ENCODE results near the gene HDHD3. TPM values are rescaled to one million over a fixed set of nuclear protein-coding genes. Genes with fewer than 3 reads are reported as not detected.

The HDHD3 gene
- polyA plus RNA-seq, 1 of the 3 experiments (the other 2 are of a cell fraction): 17.1 TPM

- TF ChIP-seq USF2 (IDR thresholded peaks at IDR 0.05; ENCODE audit: borderline replicate concordance, low read depth, low read length): no peak
- TF ChIP-seq RAD21 (IDR thresholded peaks at IDR 0.05; ENCODE audit: low read length): no peak
- TF ChIP-seq RXRA (IDR thresholded peaks at IDR 0.05; ENCODE audit: borderline replicate concordance, low read depth): no peak
- no peak for TF ChIP-seq EP300 (IDR thresholded peaks at IDR 0.05; ENCODE audit: borderline replicate concordance in 1 of 2, low read depth in 1 of 2, low read length in 1 of 2)
These were observed 16.4 kb downstream of the HDHD3 start (continued) for GRCh38 chr9:113360242-113360842.

- no peak overlapping the region for H3K9ac ChIP-seq
- no peak overlapping the region for H3K27ac ChIP-seq (ENCODE audit: low read depth in 2 of 2, low read length in 1 of 2)
- no peak for DNase-seq
- ChIA-PET CTCF (interaction anchor here (0.7 to 1.4 kb wide), 2 partner anchors 22 to 49 kb away, joined by 3 read pairs; no protein-coding TSS in a partner anchor), POLR2A (no interaction called here)
- no peaks in the 10 kb centered on the region for H3K36me3 ChIP-seq (replicated peaks in 1 of 2; ENCODE audit: control insufficient read depth in 1 of 2, insufficient read depth in 2 of 2, low read length in 1 of 2)
- peaks cover 0 to 8% of the 10 kb centered on the region in 2 experiments; a peak in 1 of 4 replicates for H3K4me1 ChIP-seq (ENCODE audit: control insufficient read depth in 1 of 2, insufficient read depth in 2 of 2, low read depth in 1 of 2, low read length in 1 of 2)
- H2AFZ ChIP-seq (ENCODE audit: low read depth): no peak overlapping the region
- H3K9me3 ChIP-seq: no peaks in the 10 kb centered on the region
- peaks cover 10% of the 10 kb centered on the region for H3F3A ChIP-seq (replicated peaks; ENCODE audit: insufficient read depth)
- TF ChIP-seq USF2 (IDR thresholded peaks at IDR 0.05; ENCODE audit: borderline replicate concordance, low read depth, low read length) (no peak), TCF12 (IDR thresholded peaks at IDR 0.05) (no peak), PBX3 (IDR thresholded peaks at IDR 0.05) (no peak), RCOR1 (IDR thresholded peaks at IDR 0.05; ENCODE audit: low read length) (no peak), RFX5 (IDR thresholded peaks at IDR 0.05; ENCODE audit: low read length) (no peak), MAX (IDR thresholded peaks at IDR 0.05; ENCODE audit: low read depth) (no peak), TAF1 (IDR thresholded peaks at IDR 0.05; ENCODE audit: borderline replicate concordance, low read depth, low read length) (no peak), RAD21 (IDR thresholded peaks at IDR 0.05; ENCODE audit: low read length) (no peak), NRF1 (IDR thresholded peaks at IDR 0.05; ENCODE audit: low read depth, low read length) (no peak), CTCF (IDR thresholded peaks at IDR 0.05) (no peak), FOXM1 (IDR thresholded peaks at IDR 0.05; ENCODE audit: low read depth) (no peak), EZH2phosphoT487 (IDR thresholded peaks at IDR 0.05; ENCODE audit: borderline replicate concordance, low read depth) (no peak), ELF1 (IDR thresholded peaks at IDR 0.05) (no peak), REST (IDR thresholded peaks at IDR 0.05; ENCODE audit: low read depth, low read length) (no peak), NFIC (IDR thresholded peaks at IDR 0.05; ENCODE audit: borderline replicate concordance) (no peak), FOXJ3 (CRISPR knock-in tag; IDR thresholded peaks at IDR 0.05) (no peak), MXI1 (IDR thresholded peaks at IDR 0.05; ENCODE audit: low read depth, low read length) (no peak), USF1 (IDR thresholded peaks at IDR 0.05; ENCODE audit: borderline replicate concordance, low read depth) (no peak), SMC3 (IDR thresholded peaks at IDR 0.05; ENCODE audit: low read depth, low read length) (no peak), MEF2A (IDR thresholded peaks at IDR 0.05; ENCODE audit: borderline replicate concordance, low read depth) (no peak)
- peaks cover 3% of the 10 kb centered on the region; the same call in 1 of the 2 replicates for H3K27me3 ChIP-seq (ENCODE audit: insufficient read depth)
- 33% methylated on average over 1 of the region's 1 CpG for WGBS (ENCODE audit: low lambda C conversion rate)
- H3K4me3 ChIP-seq (ENCODE audit: low read depth in 2 of 2, low read length in 1 of 2): no peak overlapping the region
- H3K79me2 ChIP-seq (ENCODE audit: insufficient read depth): no peaks in the 10 kb centered on the region
- no peak overlapping the region for H3K4me2 ChIP-seq
- no peaks in the 10 kb centered on the region for H4K20me1 ChIP-seq (ENCODE audit: insufficient read depth)
- no peaks in the 10 kb centered on the region for H3K9me2 ChIP-seq
These were observed 17.4 kb downstream of the HDHD3 start for GRCh38 chr9:113359385-113359784.

All from SK-N-SH (cell line).